ENCODE data around the gene LACTBL1.

LACTBL1 gene

GRCh38 chr1:22913421-22914141 is 59.1 kb downstream of the LACTBL1 start:
- Mint-ChIP-seq H3K27ac (peak overlapping the region; percentile 26 to 80 (median 76)), H3K4me3 (no peak overlapping the region), H3K36me3 (ENCODE audit: low read depth) (peaks cover 8% of the 10 kb centered on the region), H3K9me3 (no peaks in the 10 kb centered on the region), H3K4me1 (peaks cover 29% of the 10 kb centered on the region), H3K27me3 (ENCODE audit: low read depth) (peaks cover 8% of the 10 kb centered on the region)
- TF ChIP-seq CTCF (IDR thresholded peaks at IDR 0.05; ENCODE audit: unreplicated experiment in 3 of 3): no peak

GRCh38 chr1:22912311-22912710 is 60.4 kb downstream of the LACTBL1 start:
- H3K4me3 Mint-ChIP-seq: no peak overlapping the region
- H3K27ac Mint-ChIP-seq: no peak overlapping the region
- peaks cover 29% of the 10 kb centered on the region for H3K4me1 Mint-ChIP-seq
- H3K36me3 Mint-ChIP-seq (ENCODE audit: low read depth): peaks cover 17% of the 10 kb centered on the region
- TF ChIP-seq CTCF (IDR thresholded peaks at IDR 0.05; ENCODE audit: unreplicated experiment in 3 of 3): no peak
- peaks cover 8% of the 10 kb centered on the region for H3K27me3 Mint-ChIP-seq (ENCODE audit: low read depth)
- no peaks in the 10 kb centered on the region for H3K9me3 Mint-ChIP-seq

DNA sequence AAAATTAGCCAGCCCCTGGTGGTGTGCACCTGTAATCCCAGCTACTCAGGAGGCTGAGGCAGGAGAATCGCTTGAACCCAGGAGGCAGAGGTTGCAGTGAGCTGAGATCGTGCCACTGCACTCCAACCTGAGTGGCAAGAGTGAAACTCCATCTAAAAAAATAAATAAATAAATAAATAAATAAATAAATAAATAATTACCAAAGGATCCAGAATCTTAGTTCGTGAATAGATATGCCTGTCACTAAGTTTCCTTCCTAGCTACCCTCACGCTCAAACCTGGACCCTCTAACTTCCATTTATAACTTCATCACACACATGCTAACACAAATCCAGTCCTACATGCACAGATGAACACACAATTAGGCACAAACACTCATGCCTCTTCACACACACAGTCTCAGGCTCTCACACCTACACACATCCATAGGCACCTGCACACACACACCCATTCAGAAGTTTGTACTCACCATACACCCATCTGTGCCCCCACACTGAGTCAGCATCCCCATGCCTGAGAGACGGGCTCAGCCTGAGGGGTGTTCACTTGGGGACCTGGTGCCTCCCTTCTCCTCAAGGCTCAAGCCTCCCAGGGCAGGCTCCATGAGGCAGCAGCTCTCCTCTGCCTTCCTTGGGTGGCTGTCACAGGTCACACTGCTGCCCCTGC is 61.5 kb downstream of the LACTBL1 start:
- no peak for TF ChIP-seq CTCF (IDR thresholded peaks at IDR 0.05; ENCODE audit: unreplicated experiment in 3 of 3)
- Mint-ChIP-seq H3K9me3 (no peaks in the 10 kb centered on the region), H3K36me3 (ENCODE audit: low read depth) (peaks cover 28% of the 10 kb centered on the region), H3K27ac (no peak overlapping the region), H3K4me3 (no peak overlapping the region), H3K27me3 (ENCODE audit: low read depth) (peaks cover 8% of the 10 kb centered on the region), H3K4me1 (peaks cover 26% of the 10 kb centered on the region)

GRCh38 chr1:22910286-22910685 is 62.4 kb downstream of the LACTBL1 start:
- Mint-ChIP-seq H3K4me3 (no peak overlapping the region), H3K27me3 (ENCODE audit: low read depth) (peaks cover 8% of the 10 kb centered on the region), H3K9me3 (no peaks in the 10 kb centered on the region), H3K36me3 (ENCODE audit: low read depth) (peaks cover 28% of the 10 kb centered on the region), H3K27ac (no peak overlapping the region), H3K4me1 (peaks cover 21% of the 10 kb centered on the region)
- TF ChIP-seq CTCF (IDR thresholded peaks at IDR 0.05; ENCODE audit: unreplicated experiment in 3 of 3): no peak

GRCh38 chr1:22908880-22909426 is 63.7 kb downstream of the LACTBL1 start:
- Mint-ChIP-seq H3K27me3 (ENCODE audit: low read depth) (peaks cover 8% of the 10 kb centered on the region), H3K4me1 (peaks cover 16% of the 10 kb centered on the region), H3K36me3 (ENCODE audit: low read depth) (peaks cover 28% of the 10 kb centered on the region), H3K4me3 (no peak overlapping the region), H3K9me3 (no peaks in the 10 kb centered on the region), H3K27ac (no peak overlapping the region)
- no peak for TF ChIP-seq CTCF (IDR thresholded peaks at IDR 0.05; ENCODE audit: unreplicated experiment in 3 of 3)

Data from nephron (organoid).